Testis (tissue), 3 donors: Measurements from ENCODE around the gene UBE2E2. TPM values are rescaled to one million over a fixed set of nuclear protein-coding genes. Genes with fewer than 3 reads are reported as not detected.

ENCODE experiments used
- DNase-seq: peaks from one replicate; pipeline ENCODE4 v3.0.0-alpha.2; 2019
- H3K27ac ChIP-seq, 2 donors: fragments of 200-600 bp; sonication (generic); one replicate each; pipeline ENCODE4 v1.5.1; 2019
- H3K27me3 ChIP-seq: fragments of 200-600 bp; sonication (generic); one replicate; pipeline ENCODE4 v1.5.1; 2019
- H3K36me3 ChIP-seq: fragments of 200-600 bp; sonication (generic); one replicate; pipeline ENCODE4 v1.5.1; 2017; ENCODE audit warnings: low read depth; ENCODE audit errors: missing control alignments
- H3K4me1 ChIP-seq: fragments of 200-600 bp; sonication (generic); one replicate; pipeline ENCODE4 v1.5.1; 2019
- H3K4me3 ChIP-seq, 2 donors: fragments of 200-600 bp; sonication (generic); one replicate each; pipeline ENCODE4 v1.5.1; 2017 to 2019
- H3K9me3 ChIP-seq: fragments of 200-600 bp; sonication (generic); one replicate; pipeline ENCODE4 v1.5.1; 2017
- CTCF ChIP-seq, 3 experiments: fragments of 450-650 bp in 2 of 3; fragments of 200-600 bp in 1 of 3; sonication (generic) in 1 of 3; IDR thresholded peaks; one replicate each; pipeline ENCODE4 v1.5.1; 2016 to 2019; ENCODE audit warnings: antibody characterized with exemption in 3 of 3, mild to moderate bottlenecking in 2 of 3, moderate library complexity in 1 of 3
- POLR2A ChIP-seq: fragments of 450-650 bp; IDR thresholded peaks from one replicate; pipeline ENCODE4 v1.6.1; 2017; ENCODE audit warnings: antibody characterized with exemption, mild to moderate bottlenecking, moderate library complexity
- WGBS, 2 donors: methylation state at CpG; one replicate each; pipeline ENCODE4 v1.1.5; 2018; 5-methylcytosine and 5-hydroxymethylcytosine counted together
- intact Hi-C: fragments of 100-400 bp; cut with DNase I; formaldehyde crosslinking; loops from one replicate; pipeline ENCODE4 v1.15.1; 2023; ENCODE audit warnings: low total_unique reads
- polyA plus RNA-seq: library from polyadenylated mRNA; stranded (reverse); fragments of 350-450 nt; fragmentation: Illumina TruSeq; extraction: RNeasy Lipid Tissue Mini Kit (QIAGEN cat#74804); gene quantifications from one replicate; pipeline ENCODE4 v1.2.3, GENCODE V29; 2014; ENCODE audit warnings: low read depth, low replicate concordance; ENCODE audit not compliant: insufficient read depth
- total RNA-seq, 2 donors: library from RNA; depleted of rRNA; stranded (reverse); fragments of >200 nt; gene quantifications; one replicate each; pipeline ENCODE4 v1.2.3, GENCODE V29; 2016

Gene UBE2E2
- total and polyA plus RNA-seq, 3 donors from 2014 or later = 45.5 to 94.2 (median 48.7) TPM

GRCh38 chr3:23495507-23495906, 292.4 kb downstream of the UBE2E2 start:
- no peaks in the 10 kb centered on the region for H3K27me3 ChIP-seq
- H3K36me3 ChIP-seq = no peaks in the 10 kb centered on the region
- intact Hi-C loops = no loop called here
- TF ChIP-seq CTCF (IDR thresholded peaks at IDR 0.05) (no peak), POLR2A (no peak)
- 94 to 98% methylated on average over 1 of the region's 1 CpG for WGBS, 2 donors
- no peak for DNase-seq
- peaks cover 19% of the 10 kb centered on the region for H3K4me1 ChIP-seq
- no peak overlapping the region for H3K4me3 ChIP-seq
- H3K9me3 ChIP-seq = no peaks in the 10 kb centered on the region
- H3K27ac ChIP-seq = no peak overlapping the region

DNA sequence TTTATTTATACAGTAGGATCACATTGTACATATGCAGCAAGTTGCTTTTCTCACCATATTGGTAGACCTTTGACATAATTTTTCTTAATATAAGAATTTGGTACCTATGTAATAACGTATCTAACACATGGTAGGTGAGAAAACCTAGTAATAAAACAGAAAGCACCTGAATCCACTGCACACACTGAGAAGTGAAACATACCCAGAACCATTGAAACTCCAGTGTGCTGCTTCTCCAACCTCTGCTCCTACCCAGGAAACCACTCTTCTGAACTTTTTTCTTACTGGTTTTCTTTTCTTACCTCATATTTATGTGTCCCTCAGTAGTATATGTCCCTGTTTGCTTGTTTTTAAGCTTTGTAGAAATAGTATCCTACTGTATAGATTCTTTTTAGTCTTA, 293.0 kb downstream of the UBE2E2 start:
- 93 to 100% methylated on average over 1 of the region's 1 CpG for WGBS, 2 donors
- no peak overlapping the region for H3K27ac ChIP-seq
- intact Hi-C loops = no loop called here
- no peaks in the 10 kb centered on the region for H3K27me3 ChIP-seq
- H3K36me3 ChIP-seq = no peaks in the 10 kb centered on the region
- no peak for DNase-seq
- H3K9me3 ChIP-seq = no peaks in the 10 kb centered on the region
- no peak overlapping the region for H3K4me3 ChIP-seq
- TF ChIP-seq CTCF (IDR thresholded peaks at IDR 0.05) (no peak), POLR2A (no peak)
- H3K4me1 ChIP-seq = peaks cover 23% of the 10 kb centered on the region

DNA sequence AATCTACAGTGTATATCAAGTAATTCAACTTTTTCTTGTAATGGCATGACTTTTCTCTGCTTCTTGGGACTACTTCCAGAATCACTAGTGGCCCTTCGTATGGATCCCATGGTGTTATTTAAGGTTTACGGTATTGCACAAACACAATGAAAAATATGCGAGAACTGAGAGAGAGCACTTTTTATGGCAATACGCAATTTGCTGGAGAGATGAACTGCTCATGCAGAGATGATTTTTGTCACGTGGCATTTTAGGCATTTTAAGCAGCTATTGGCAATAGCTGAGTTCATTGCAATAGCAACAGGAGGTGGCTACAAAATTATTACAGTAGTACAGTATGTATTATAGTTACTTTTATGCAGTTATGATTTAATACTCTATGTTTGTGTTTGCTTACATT, 294.0 kb downstream of the UBE2E2 start:
- WGBS, 2 donors = 93% methylated on average over 5 of the region's 5 CpGs
- Histone ChIP-seq H3K36me3 (no peaks in the 10 kb centered on the region), H3K4me3 (no peak overlapping the region), H3K9me3 (no peaks in the 10 kb centered on the region), H3K27me3 (no peaks in the 10 kb centered on the region), H3K27ac (no peak overlapping the region), H3K4me1 (peaks cover 23% of the 10 kb centered on the region)
- no peak for DNase-seq
- TF ChIP-seq CTCF (IDR thresholded peaks at IDR 0.05) = no peak
- no peak for TF ChIP-seq POLR2A
- intact Hi-C loops = no loop called here

GRCh38 chr3:23501201-23501802, 298.2 kb downstream of the UBE2E2 start:
- intact Hi-C loops = no loop called here
- DNase-seq = no peak
- Histone ChIP-seq H3K36me3 (no peaks in the 10 kb centered on the region), H3K27ac (no peak overlapping the region), H3K27me3 (no peaks in the 10 kb centered on the region), H3K4me3 (no peak overlapping the region), H3K4me1 (peaks cover 6% of the 10 kb centered on the region), H3K9me3 (no peaks in the 10 kb centered on the region)
- TF ChIP-seq CTCF (IDR thresholded peaks at IDR 0.05) (no peak), POLR2A (no peak)
- WGBS, 2 donors = 66 to 72% methylated on average over 4 of the region's 4 CpGs

GRCh38 chr3:23508464-23508863, 305.3 kb downstream of the UBE2E2 start:
- 96 to 97% methylated on average over 5 of the region's 5 CpGs for WGBS, 2 donors
- DNase-seq = no peak
- no peaks in the 10 kb centered on the region for H3K9me3 ChIP-seq
- intact Hi-C loops = no loop called here
- H3K4me1 ChIP-seq = no peaks in the 10 kb centered on the region
- no peak overlapping the region for H3K27ac ChIP-seq
- TF ChIP-seq CTCF (IDR thresholded peaks at IDR 0.05) (no peak), POLR2A (no peak)
- no peaks in the 10 kb centered on the region for H3K36me3 ChIP-seq
- no peaks in the 10 kb centered on the region for H3K27me3 ChIP-seq
- no peak overlapping the region for H3K4me3 ChIP-seq
